ENCODE results near the gene APOC4.
"Not testable (repeated sequence)": the region's sequence is repeated elsewhere in the genome, so short reads cannot be mapped to it uniquely, and the experiment has no call there.

The APOC4 gene

GRCh38 chr19:44942067-44942571 lies at the start of gene APOC4:
Gene APOC4, plus strand, starts transcription at chr19:44942237. Its CDS starts 41 bp downstream, at chr19:44942278.
- no peak for DNase-seq

- DNase-seq = no peak
Measured at GRCh38 chr19:44892932-44893331, 49.1 kb upstream of the APOC4 start.

- no peak for DNase-seq
Measured at GRCh38 chr19:44893332-44894051, 48.5 kb upstream of the APOC4 start.

- no peak for DNase-seq
Measured at GRCh38 chr19:44894052-44894400, 48.0 kb upstream of the APOC4 start.

DNA sequence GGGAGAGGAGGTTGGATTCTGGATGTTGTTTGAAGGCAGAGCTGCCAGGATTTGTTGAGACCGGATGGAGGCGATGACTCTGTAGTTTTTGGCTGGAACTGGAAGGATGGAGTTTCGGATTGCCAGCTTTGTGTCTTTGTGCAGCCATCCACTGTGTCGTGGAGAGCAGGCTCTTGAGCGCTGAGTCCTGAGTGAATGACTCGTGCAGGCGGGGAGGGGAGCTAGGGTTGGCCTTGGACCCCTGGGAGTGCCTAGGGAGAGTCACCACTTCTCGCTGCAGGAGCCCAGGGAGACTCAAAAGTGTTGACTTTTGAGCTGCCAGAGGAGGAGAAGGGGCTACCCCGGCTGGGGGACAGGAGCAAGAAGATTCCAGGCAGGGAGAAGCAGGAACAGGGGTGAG lies 47.1 kb upstream of the APOC4 start:
- no peak for DNase-seq

GRCh38 chr19:44897835-44898234 lies 44.2 kb upstream of the APOC4 start:
- no peak for DNase-seq

- no peak for DNase-seq
Measured at GRCh38 chr19:44900328-44901244, 41.5 kb upstream of the APOC4 start.

DNA sequence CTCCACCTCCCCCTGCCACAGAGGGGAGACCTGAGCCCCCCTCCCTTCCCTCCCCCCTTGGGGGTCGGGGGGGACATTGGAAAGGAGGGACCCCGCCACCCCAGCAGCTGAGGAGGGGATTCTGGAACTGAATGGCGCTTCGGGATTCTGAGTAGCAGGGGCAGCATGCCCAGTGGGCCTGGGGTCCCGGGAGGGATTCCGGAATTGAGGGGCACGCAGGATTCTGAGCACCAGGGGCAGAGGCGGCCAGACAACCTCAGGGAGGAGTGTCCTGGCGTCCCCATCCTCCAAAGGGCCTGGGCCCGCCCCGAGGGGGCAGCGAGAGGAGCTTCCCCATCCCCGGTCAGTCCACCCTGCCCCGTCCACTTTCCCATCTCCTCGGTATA lies 38.8 kb upstream of the APOC4 start:
- no peak for DNase-seq

DNA sequence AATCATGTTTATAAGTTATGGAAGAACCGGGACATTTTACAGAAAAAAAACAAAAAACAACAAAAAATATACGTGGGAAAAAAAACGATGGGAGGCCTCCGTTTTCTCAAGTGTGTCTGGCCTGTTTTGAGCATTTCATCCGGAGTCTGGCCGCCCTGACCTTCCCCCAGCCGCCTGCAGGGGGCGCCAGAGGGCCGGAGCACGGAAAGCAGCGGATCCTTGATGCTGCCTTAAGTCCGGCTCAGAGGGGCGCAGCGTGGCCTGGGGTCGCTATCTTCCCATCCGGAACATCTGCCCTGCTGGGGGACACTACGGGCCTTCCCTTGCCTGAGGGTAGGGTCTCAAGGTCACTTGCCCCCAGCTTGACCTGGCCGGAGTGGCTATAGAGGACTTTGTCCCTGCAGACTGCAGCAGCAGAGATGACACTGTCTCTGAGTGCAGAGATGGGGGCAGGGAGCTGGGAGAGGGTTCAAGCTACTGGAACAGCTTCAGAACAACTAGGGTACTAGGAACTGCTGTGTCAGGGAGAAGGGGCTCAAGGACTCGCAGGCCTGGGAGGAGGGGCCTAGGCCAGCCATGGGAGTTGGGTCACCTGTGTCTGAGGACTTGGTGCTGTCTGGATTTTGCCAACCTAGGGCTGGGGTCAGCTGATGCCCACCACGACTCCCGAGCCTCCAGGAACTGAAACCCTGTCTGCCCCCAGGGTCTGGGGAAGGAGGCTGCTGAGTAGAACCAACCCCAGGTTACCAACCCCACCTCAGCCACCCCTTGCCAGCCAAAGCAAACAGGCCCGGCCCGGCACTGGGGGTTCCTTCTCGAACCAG lies 38.2 kb upstream of the APOC4 start:
- DNase-seq = peak; percentile 34

DNA sequence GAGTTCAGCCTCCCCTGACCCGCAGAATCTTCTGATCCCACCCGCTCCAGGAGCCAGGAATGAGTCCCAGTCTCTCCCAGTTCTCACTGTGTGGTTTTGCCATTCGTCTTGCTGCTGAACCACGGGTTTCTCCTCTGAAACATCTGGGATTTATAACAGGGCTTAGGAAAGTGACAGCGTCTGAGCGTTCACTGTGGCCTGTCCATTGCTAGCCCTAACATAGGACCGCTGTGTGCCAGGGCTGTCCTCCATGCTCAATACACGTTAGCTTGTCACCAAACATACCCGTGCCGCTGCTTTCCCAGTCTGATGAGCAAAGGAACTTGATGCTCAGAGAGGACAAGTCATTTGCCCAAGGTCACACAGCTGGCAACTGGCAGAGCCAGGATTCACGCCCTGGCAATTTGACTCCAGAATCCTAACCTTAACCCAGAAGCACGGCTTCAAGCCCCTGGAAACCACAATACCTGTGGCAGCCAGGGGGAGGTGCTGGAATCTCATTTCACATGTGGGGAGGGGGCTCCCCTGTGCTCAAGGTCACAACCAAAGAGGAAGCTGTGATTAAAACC lies 37.5 kb upstream of the APOC4 start:
- no peak for DNase-seq

- DNase-seq = no peak
Measured at GRCh38 chr19:44905437-44906160, 36.4 kb upstream of the APOC4 start, which contains the start of gene APOE. Gene APOE, plus strand, starts transcription at chr19:44905796. Its CDS starts 829 bp downstream, at chr19:44906625.

- DNase-seq = no peak
Measured at GRCh38 chr19:44907613-44908012, 34.4 kb upstream of the APOC4 start.

DNA sequence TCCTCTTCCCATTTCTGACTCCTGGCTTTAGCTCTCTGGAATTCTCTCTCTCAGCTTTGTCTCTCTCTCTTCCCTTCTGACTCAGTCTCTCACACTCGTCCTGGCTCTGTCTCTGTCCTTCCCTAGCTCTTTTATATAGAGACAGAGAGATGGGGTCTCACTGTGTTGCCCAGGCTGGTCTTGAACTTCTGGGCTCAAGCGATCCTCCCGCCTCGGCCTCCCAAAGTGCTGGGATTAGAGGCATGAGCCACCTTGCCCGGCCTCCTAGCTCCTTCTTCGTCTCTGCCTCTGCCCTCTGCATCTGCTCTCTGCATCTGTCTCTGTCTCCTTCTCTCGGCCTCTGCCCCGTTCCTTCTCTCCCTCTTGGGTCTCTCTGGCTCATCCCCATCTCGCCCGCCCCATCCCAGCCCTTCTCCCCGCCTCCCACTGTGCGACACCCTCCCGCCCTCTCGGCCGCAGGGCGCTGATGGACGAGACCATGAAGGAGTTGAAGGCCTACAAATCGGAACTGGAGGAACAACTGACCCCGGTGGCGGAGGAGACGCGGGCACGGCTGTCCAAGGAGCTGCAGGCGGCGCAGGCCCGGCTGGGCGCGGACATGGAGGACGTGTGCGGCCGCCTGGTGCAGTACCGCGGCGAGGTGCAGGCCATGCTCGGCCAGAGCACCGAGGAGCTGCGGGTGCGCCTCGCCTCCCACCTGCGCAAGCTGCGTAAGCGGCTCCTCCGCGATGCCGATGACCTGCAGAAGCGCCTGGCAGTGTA lies 33.8 kb upstream of the APOC4 start:
- no peak for DNase-seq

DNA sequence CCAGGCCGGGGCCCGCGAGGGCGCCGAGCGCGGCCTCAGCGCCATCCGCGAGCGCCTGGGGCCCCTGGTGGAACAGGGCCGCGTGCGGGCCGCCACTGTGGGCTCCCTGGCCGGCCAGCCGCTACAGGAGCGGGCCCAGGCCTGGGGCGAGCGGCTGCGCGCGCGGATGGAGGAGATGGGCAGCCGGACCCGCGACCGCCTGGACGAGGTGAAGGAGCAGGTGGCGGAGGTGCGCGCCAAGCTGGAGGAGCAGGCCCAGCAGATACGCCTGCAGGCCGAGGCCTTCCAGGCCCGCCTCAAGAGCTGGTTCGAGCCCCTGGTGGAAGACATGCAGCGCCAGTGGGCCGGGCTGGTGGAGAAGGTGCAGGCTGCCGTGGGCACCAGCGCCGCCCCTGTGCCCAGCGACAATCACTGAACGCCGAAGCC lies 33.2 kb upstream of the APOC4 start:
- DNase-seq = no peak

GRCh38 chr19:44909775-44910174 lies 32.3 kb upstream of the APOC4 start:
- DNase-seq = no peak

DNA sequence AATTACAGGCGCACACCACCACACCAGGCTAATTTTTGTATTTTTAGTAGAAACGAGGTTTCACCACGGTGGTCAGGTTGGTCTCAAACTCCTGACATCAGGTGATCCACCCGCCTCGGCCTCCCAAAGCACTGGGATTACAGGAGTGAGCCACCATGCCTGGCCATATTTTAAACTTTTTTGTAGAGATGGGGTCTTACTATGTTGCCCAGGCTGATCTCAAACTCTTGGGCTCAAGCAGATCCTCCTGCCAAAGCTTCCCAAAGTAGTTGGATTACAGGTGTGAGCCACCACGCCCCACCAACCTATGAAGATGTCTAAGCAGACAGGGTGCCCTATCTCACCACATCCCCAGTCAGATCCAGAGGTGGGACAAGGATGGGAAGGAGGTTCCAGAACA lies 30.1 kb upstream of the APOC4 start:
- DNase-seq = not testable (repeated sequence)

- no peak for DNase-seq
Measured at GRCh38 chr19:44912854-44913253, 29.2 kb upstream of the APOC4 start.

DNA sequence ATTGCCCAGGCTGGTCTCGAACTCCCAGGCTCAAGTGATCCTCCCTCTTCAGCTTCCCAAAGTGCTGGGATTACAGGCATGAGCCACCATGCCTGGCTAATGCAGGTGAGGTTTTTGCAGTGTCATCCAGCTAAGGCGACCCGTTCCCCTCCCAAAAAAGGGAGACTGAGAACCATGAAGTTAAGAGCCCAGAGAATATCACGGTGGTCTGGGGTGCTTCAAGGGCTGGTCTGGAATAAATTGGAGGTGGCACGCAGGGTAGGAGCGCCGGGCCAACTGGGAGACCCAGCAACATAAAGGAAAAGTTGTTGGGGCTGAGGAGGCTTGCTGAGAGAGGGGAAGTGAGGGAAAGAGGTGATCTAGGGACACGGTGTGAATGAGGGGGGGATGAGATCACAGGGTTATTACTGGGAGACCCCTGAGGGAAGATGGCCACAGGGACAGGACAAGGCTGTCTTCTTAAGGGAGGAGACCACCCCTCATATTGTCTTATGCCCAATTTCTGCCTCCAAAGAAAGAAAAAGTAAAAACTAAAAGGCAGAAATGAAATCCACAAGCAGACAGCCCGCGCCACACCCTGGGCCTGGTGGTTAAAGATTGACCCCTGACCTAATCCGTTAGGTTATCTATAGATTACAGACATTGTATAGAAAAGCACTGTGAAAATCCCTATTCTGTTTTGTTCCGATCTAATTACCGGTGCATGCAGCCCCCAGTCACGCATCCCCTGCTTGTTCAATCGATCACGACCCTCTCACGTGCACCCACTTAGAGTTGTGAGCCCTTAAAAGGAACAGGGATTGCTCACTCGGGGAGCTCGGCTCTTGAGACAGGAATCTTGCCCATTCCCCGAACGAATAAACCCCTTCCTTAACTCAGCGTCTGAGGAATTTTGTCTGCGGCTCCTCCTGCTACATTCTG lies 28.3 kb upstream of the APOC4 start:
- not testable (repeated sequence) for DNase-seq

- peak; percentile 41 for DNase-seq
Measured at GRCh38 chr19:44914433-44915206, 27.4 kb upstream of the APOC4 start, which contains the start of gene APOC1. Gene APOC1, plus strand, starts transcription at chr19:44914608. Its CDS starts 284 bp downstream, at chr19:44914892.

Measured in GOT3 (cell line).